GM10847 (cell line): ENCODE data around the gene PDE4D.

Experiments used
- POLR2A ChIP-seq: IDR thresholded peaks from 2 replicates; pipeline ENCODE4 v1.6.1; 2011; ENCODE audit not compliant: insufficient read length; ENCODE audit errors: extremely low read depth

The PDE4D gene

DNA sequence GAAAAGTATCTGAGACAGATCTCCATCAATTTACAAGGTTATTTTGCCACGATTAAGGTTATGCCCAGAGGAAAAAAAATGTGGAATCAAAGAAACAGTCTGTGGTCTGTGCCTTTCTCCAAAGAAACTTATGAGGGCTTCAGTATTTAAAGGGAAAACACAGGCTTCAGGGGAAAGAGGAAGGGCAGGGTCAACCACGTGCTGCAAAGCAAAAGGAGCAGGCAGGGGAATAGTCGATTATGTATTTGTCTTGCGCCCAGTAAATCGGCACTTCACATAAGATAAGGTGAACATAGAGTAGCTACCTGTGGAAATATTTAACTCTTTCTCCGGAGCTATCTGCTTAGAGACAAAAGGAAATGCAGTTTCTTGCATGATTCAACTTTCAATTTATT is 967.0 kb downstream of the PDE4D start:
- TF ChIP-seq POLR2A: no peak

DNA sequence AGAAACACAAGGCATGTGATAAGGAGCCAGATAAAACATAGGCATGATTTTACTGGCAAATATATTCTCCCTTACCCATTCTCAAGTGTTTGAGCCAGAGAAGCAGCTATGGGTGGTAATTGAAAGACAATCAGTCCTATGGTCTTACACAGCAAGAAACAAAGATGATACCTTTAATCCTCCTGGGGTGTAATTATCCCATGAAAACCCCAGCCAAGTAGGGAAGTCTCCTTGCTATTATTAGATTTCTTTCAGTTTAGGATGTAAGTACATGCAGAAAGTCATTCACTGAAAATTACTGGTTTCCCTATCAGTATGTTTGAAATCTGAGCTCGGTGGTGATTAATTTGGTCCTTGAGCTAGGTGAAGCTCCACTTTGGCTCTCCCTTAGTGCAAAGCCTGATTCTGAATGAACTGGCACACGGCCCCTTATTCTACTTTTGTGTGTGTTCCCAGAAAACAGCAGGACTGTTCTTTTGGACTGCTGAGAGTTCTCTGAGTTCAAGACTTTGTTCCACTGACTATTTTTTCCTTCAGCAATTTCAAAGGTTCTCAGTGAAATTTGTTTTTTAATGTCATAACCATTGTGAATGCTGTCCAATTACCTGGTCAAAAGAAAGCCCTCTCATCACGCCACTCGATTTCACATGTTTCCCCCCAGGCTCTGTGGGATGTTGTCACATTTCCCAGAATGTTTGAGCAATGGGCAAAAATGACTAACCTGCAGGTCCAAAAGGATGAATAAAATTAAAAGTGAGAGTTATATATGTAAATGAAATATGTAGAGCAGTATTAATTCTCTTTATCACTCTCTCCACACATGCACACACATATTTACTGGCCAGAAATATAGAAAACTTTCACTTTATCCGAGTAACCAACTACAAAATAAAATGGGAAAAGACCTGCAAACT is 967.6 kb downstream of the PDE4D start:
- TF ChIP-seq POLR2A: no peak

DNA sequence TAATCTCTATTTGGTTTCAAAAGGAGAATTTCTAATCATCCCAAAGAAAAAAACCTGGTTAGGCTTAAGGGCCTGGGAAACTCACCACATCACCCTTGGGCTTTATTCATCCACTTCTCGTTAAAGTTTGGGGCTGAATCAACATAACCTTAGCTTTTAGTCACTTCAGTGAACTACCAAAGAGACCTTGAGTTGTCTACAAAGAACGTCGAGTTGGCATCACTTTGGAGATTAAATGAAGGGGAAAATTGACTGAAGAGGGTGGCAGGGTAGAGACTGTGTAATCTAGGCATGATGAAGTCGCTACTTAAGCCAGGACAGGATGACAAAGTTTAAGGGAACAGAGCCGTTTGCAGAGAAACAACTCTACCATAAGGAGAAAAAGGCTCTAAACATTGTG is 969.2 kb downstream of the PDE4D start:
- TF ChIP-seq POLR2A: no peak

DNA sequence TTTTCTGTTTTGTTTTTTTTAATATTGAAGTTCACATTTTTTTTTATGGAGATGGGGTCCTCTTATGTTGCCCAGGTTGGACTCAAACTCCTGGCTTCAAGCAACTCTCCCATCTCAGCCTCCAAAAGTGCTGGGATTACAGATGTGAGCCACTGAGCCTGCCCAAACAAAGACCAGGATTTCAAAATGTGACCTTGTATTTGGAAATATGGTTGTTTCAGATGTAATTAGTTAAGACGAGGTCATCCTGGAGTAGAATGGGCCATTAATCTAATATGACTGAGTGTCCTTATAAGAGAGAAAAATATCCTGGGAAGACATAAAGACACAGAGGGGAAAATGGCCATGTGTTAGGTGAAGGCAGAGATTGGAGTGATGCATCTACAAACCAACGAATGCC is 970.2 kb downstream of the PDE4D start:
- no peak for TF ChIP-seq POLR2A

DNA sequence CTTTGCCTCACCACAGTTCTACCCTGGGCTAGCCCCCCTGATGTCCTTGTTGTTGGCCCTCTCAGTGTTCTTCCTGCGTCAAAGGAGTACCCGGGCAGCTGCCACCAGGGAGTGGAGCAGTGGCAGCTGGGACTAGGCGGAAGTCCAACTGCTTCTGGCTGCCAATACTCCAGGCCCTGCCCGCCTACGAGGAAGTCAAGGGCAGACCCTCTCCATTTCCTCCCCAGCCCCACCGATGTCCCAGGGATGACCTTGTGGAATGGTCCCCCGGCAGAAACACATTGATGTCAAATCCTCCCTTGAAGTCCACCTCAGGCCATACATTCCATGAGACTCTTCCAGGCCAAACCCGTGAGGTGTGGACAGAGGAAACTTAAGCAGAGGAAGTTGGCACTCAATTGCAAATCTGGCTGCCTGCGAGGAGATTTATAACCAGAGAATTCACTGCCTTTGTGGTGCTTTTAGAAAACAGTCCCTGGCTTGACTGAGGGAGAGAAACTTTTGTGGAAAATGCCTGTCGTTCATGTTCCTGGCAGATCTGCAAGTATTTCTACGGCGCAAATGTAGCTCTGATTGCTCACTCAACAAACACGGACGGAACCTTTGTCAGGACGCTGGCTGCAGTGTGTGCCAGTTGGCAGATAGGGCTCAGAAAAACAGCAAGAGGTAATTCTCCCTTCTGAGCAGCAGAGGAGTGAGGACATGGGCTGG is 970.9 kb downstream of the PDE4D start:
- TF ChIP-seq POLR2A: no peak

DNA sequence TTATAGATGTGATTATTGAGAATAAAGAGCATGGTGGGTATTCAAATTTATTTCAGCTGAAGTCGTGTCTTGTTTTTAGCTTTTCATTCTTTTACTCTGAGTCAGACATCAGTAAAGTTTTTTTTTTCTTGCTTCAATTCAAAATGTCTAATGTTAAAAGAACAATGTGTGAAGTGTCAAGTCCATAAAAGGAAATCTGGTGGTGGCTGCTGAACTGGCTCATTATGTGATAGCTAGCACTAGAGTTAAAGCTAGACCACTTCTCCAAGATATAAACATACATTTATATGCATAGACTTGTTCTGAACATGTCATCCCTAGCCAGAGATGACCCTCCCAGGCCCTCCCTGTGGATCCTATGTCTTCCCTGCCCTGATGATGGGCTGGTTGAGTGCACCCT is 972.4 kb downstream of the PDE4D start:
- TF ChIP-seq POLR2A: no peak

DNA sequence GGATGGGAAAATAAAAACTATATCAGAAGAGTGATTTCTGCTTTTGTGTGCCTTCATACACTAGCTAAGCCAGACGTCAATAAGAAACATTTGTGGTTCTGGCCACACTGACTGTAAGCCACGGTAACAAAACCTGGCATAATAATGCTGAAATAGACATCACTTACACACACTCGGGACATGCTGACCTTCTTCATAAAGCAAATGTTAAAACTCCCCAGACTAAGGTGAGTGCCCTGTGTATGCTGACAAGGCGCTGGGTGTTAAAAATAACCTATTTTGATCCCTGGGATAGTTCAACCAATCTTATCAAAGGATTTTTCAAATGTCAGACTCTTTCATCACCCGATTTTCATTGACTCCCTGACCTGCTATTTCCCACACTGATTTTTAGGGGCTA is 973.7 kb downstream of the PDE4D start:
- no peak for TF ChIP-seq POLR2A
